Right lobe of liver (tissue), 4 donors: ENCODE measurements around the gene GPR18.

Experiments
- POLR2A ChIP-seq: fragments of 450-650 bp; IDR thresholded peaks from one replicate; pipeline ENCODE4 v1.6.1; 2017; ENCODE audit warnings: antibody characterized with exemption, mild to moderate bottlenecking
- TF ChIP-seq, protein P1 (sequence below), 4 donors: fragments of 200-600 bp in 3 of 4; fragments of 450-650 bp in 1 of 4; IDR thresholded peaks; one replicate each; pipeline versions ENCODE4 v1.5.1 to v1.8.0; 2016 to 2022; ENCODE audit warnings: antibody characterized with exemption in 4 of 4, mild to moderate bottlenecking in 2 of 4
- donor health status: DM: no; HTN: no; CAD: no.
- donor health status: DM: no; HTN: no; CAD: no.
- donor health status: DM: no; HTN: yes; CAD: no.

- TF ChIP-seq, protein P1, sequence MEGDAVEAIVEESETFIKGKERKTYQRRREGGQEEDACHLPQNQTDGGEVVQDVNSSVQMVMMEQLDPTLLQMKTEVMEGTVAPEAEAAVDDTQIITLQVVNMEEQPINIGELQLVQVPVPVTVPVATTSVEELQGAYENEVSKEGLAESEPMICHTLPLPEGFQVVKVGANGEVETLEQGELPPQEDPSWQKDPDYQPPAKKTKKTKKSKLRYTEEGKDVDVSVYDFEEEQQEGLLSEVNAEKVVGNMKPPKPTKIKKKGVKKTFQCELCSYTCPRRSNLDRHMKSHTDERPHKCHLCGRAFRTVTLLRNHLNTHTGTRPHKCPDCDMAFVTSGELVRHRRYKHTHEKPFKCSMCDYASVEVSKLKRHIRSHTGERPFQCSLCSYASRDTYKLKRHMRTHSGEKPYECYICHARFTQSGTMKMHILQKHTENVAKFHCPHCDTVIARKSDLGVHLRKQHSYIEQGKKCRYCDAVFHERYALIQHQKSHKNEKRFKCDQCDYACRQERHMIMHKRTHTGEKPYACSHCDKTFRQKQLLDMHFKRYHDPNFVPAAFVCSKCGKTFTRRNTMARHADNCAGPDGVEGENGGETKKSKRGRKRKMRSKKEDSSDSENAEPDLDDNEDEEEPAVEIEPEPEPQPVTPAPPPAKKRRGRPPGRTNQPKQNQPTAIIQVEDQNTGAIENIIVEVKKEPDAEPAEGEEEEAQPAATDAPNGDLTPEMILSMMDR (IDR thresholded peaks at IDR 0.05), result no peak
- TF ChIP-seq POLR2A, result no peak
These were observed 20.1 kb downstream of the GPR18 start for GRCh38 chr13:99237981-99238662.
